NOMO-1 treated with DMSO at 0.1 percent for 48 hours (cell line): ENCODE data around the gene LMNB1.
"Not testable (repeated sequence)": the region's sequence is repeated elsewhere in the genome, so short reads cannot be mapped to it uniquely, and the experiment has no call there.

ENCODE experiments used
- DNase-seq: peaks from one replicate; lab custom pipeline; 2025; ENCODE audit not compliant: unreplicated experiment; lab: John Stamatoyannopoulos, UW

The LMNB1 gene

DNA sequence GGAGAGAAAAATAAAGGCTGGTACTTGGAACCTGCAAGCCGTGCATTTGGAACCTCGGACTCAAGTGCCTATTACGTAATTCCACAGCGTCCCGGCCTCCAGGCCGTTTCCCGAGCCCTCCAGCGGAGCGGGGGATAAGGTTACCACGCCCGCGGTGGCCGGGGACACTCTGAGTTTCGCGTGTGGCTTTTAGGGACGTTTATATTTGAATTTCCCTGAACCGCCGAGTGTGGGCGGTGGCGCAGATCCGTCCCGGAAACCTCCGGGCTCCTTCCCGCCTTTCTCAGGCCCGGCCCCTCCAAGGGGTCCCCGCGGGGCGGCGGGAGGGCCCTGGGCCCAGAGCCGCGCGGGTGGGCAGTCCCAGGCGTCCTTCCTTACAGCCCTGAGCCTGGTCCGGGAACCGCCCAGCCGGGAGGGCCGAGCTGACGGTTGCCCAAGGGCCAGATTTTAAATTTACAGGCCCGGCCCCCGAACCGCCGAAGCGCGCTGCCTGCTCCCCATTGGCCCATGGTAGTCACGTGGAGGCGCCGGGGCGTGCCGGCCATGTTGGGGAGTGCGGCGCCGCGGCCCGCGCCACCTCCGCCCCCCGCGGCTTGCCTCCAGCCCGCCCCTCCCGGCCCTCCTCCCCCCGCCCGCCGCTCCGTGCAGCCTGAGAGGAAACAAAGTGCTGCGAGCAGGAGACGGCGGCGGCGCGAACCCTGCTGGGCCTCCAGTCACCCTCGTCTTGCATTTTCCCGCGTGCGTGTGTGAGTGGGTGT is at the start of gene LMNB1:
TSS of gene LMNB1 (plus strand) at position 638 of the 758 bp plus-strand sequence. CDS start 373 bp downstream, outside the sequence.
- DNase-seq = peak; percentile 97

DNA sequence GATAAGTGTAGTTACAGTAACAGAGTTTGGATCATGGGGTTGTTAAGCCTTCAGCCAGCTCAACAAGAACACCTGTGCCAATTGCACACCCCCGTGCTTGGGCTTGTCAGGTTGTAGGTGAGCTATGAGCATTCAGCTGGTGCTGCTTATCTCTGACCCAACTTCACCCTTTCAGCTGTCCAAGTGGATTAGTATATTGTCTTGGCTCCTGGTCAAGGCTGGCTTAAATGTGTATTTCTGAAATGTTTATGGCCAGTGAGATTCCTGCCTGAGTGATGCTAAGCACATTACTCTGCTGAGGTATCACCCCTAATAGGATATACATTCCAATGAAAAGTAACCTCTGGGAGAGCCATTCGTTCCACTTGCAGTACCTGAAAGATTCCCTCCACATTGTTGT is 44.2 kb upstream of the LMNB1 start:
- DNase-seq = no peak

DNA sequence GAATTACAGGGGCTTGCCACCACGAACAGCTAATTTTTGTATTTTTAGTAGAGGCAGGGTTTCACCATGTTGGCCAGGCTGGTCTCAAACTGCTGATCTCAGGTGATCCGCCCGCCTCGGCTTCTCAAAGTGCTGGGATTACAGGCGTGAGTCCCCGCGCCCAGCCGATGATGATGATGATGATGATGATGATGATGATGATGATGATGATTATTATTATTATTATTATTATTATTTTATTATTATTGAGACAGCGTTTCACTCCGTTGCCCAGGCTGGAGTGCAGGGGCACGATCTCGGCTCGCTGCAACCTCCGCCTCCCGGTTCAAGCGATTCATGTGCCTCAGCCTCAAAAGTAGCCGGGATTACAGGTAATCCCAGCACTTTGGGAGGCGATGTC is 42.4 kb upstream of the LMNB1 start:
- DNase-seq = not testable (repeated sequence)

DNA sequence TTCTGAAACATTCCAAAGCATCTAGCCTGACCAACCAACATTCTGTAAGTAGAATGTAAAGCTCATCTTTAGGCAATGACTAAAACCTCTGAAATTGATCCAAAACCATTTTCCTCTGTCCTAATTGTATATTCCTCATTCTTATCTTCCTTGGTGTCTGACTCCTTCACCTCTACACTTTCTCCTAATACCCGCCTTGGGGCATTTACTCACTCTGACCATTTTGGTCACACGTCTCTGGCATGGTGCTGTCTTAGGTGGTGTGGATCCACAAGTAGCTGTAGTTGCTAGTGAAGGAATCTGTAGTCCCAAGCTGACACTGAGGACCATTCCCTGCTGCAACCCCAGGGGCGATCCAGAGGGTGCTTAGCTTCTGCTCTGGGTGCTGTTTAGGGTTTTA is 40.8 kb upstream of the LMNB1 start:
- DNase-seq = no peak

- DNase-seq = no peak
These were observed 35.6 kb upstream of the LMNB1 start for GRCh38 chr5:126741361-126741760.

GRCh38 chr5:126742425-126742824 is 34.5 kb upstream of the LMNB1 start:
- no peak for DNase-seq

- no peak for DNase-seq
These were observed 32.1 kb upstream of the LMNB1 start for GRCh38 chr5:126744836-126745235.

DNA sequence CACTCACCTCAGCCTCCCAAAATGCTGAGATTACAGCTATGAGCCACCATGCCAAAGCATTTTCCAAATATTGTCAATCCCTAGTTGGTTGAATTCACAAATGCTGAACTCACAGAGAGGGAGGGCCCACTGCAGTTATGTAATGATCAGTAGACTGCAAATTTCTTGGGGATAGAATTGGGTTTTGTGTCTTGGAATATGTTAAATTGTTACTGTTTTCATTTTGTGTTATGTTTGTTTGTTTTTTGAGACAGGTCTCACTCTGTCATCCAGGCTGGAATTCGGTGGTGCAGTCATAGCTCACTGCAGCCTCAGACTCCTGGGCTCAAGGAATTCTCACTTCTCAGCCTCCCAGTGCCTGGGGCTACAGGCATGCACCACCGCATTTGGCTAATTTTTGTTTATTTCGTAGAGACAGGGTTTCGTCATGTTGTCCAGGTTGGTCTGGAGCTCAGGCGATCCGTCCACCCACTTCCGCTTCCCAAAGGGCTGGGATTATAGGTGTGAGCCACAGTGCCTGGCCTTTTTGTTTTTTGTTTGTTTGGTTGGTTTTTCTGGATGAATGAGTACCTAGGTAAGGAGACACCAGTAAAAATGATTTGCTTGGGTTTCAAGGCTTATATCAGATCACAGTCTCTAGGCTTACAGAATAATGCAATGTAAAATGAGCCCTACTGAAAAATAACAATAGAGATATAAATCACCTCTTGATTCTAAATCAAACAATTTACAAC is 31.5 kb upstream of the LMNB1 start:
- no peak for DNase-seq

GRCh38 chr5:126746290-126746689 is 30.6 kb upstream of the LMNB1 start:
- DNase-seq = no peak

- DNase-seq = no peak
These were observed 24.7 kb upstream of the LMNB1 start for GRCh38 chr5:126752081-126752785.

DNA sequence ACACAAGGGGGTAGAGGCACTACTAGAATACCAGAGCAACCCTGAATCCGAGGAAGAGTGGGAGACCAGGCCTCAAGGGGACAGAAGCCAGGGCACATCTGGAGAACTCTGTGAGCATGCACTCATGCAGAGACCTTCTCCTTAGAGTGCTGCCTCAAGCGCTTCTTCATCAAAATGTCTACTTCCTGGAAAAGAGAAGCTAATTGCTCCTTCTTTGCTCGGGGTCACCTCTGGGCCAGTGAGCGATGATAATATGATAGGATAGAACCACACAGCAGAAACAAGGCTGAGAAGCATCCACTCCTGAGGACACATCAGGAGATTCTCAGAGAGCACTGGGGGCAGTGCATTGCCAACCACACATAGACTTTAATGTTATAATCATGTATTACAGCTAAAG is 23.7 kb upstream of the LMNB1 start:
- DNase-seq = peak; percentile 50

GRCh38 chr5:126754609-126755008 is 22.3 kb upstream of the LMNB1 start:
- DNase-seq = peak; percentile 74

DNA sequence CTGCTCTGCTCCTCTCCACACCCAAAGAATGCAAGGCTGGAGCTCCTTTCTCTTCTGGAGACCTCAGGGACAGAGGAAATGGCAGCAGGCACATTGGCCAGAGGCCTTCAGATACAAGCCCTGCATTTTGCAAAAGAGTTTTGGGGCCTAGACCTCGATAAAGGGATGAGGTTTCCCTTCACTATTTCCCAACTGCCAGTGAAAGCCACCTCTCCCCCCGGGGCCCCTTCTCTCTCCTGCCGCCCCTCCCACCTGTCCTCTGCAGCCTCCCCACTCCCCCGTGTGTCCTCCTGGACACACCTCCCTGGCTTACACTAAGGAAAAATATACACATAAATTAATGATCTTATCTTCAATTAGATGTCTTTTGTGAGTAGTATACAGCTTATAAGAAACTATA is 21.3 kb upstream of the LMNB1 start:
- DNase-seq = peak; percentile 37

- peak; percentile 83 for DNase-seq
These were observed 19.1 kb upstream of the LMNB1 start for GRCh38 chr5:126757713-126758357.

GRCh38 chr5:126763371-126763770 is 13.6 kb upstream of the LMNB1 start:
- DNase-seq = no peak

GRCh38 chr5:126769703-126770102 is 7.2 kb upstream of the LMNB1 start:
- no peak for DNase-seq

DNA sequence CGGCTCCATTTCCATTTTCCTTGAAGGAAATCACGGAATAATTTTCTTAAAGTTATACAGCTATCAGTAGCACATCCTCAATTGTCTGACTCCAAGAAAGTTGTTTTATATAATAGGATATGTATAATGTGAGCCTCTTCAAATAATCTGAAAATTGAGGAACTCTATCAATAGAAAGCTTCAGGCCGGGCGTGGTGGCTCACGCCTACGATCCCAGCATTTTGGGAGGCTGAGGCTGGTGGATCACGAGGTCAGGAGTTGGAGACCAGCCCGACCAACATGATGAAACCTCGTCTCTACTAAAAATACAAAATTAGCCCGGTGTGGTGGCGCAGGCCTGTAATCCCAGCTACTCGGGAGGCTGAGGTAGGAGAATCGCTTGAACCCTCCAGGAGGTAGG is 3.4 kb upstream of the LMNB1 start:
- DNase-seq = not testable (repeated sequence)

DNA sequence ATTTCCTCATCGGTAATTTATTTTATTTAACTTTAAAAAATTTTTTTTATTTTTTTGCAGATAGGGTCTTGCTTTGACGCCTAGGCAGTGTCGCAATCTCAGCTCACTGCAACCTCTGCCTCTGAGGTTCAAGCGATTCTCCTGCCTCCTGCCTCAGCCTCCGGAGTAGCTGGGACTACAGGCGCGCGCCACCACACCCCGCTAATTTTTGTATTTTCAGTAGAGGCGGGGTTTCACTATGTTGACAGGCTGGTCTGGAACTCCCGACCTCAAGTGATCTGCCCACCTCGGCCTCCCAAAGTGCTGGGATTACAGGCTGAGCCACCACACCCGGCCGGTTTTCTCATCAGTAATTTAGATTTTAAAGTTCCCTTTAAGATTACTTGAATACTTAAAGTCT is 2.3 kb upstream of the LMNB1 start:
- DNase-seq = not testable (repeated sequence)

DNA sequence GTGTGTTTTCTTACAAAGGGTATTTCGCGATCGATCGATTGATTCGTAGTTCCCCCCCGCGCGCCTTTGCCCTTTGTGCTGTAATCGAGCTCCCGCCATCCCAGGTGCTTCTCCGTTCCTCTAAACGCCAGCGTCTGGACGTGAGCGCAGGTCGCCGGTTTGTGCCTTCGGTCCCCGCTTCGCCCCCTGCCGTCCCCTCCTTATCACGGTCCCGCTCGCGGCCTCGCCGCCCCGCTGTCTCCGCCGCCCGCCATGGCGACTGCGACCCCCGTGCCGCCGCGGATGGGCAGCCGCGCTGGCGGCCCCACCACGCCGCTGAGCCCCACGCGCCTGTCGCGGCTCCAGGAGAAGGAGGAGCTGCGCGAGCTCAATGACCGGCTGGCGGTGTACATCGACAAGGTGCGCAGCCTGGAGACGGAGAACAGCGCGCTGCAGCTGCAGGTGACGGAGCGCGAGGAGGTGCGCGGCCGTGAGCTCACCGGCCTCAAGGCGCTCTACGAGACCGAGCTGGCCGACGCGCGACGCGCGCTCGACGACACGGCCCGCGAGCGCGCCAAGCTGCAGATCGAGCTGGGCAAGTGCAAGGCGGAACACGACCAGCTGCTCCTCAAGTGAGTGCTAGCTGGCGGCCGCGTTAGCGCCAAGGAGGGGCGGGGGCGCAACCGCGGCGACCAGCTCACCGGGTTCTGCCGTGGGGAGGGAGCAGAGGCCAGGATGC is 480 bp downstream of the LMNB1 start:
- peak; percentile 23 for DNase-seq

DNA sequence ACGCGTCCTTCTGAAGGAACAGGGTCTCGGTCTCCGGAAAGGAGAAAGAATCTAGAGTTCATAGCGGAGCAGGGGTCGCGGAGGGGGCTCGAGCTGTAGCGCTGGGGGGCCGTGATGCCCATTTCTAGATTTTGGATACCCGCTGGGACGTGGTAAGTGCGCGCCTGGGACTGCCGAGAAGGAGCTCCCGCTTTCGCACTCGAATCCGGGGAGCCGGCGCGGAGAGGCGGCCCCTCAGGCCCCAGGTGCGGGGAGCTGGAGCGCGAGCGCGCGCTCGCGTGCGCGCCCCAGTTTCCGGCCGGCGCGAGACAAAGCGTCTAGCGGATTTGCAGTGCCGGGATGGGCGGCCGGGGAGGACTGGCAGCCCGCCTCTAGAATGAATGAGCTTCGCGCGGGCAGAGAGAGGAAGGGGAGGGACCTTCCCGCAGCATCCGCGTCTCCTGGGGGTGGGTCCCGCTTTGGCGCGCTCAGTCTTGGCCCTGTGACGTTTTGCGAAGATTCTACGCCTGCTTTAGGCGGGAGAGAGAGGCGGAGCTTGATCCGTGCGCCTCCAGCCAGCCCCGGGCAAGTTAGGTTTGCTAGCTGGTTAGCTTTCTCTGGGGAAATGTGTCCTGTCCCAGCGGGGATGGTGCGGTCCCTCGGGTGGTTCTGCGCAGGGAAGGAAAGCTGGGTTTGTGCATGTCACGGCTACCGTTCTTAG is 1.2 kb downstream of the LMNB1 start:
- DNase-seq = peak; percentile 98
